ENCODE measurements around the gene SAMHD1. TPM values are rescaled to one million over a fixed set of nuclear protein-coding genes. Genes with fewer than 3 reads are reported as not detected.
"Not testable (repeated sequence)": the region's sequence is repeated elsewhere in the genome, so short reads cannot be mapped to it uniquely, and the experiment has no call there.

The SAMHD1 gene
- total and polyA plus RNA-seq, 2 donors (not counting 1 experiment from before 2014, with no cell fraction given) = 7.9 to 12.8 TPM

DNA sequence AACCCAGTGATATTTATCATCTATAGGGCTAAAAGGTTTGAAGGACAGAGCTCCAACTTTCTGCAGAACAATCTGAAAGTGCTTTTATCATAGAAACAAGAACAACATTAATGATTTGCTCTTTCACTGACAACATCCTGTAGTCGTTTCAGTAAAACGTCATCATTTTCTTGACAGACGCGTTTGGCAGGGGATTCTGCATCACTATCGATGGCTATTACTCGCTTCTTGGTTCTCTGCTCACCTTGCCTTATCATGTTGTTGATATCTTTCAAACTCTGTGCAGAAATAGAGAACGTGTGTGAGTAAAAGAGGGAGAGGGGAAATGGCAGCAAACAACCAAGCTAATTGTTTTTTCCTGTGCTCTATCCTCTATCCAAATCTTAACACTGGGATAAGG lies 47.1 kb upstream of the SAMHD1 start:
- Histone ChIP-seq H3K79me2 (ENCODE audit: control insufficient read depth, insufficient read depth, low read length) (peaks cover 2% of the 10 kb centered on the region), H3K4me1 (ENCODE audit: control insufficient read depth in 2 of 2, insufficient read depth in 2 of 2, low read length in 2 of 2) (no peaks in the 10 kb centered on the region), H3K4me2 (replicated peaks; ENCODE audit: low read depth, low read length, poor library complexity, severe bottlenecking) (no peak overlapping the region), H3K9me3 (ENCODE audit: control extremely low read depth in 1 of 3, control insufficient read depth in 2 of 3, insufficient read depth in 1 of 3, low read length in 2 of 3) (peaks cover 0 to under 1% (median 0%) of the 10 kb centered on the region in 3 donors), H3K9ac (ENCODE audit: low read length) (no peak overlapping the region), H3K4me3 (ENCODE audit: control extremely low read depth in 1 of 5, extremely low read depth in 1 of 5, insufficient read depth in 1 of 5, low read depth in 2 of 5, low read length in 4 of 5) (no peak overlapping the region), H3K27me3 (replicated peaks in 1 of 4; ENCODE audit: control extremely low read depth in 1 of 4, control insufficient read depth in 3 of 4, insufficient read depth in 4 of 4, low read length in 3 of 4) (no peaks in the 10 kb centered on the region), H4K20me1 (ENCODE audit: control insufficient read depth, insufficient read depth, low read length, poor library complexity, severe bottlenecking) (no peaks in the 10 kb centered on the region), H3K36me3 (replicated peaks in 1 of 2; ENCODE audit: control extremely low read depth in 1 of 2, control insufficient read depth in 1 of 2, extremely low read depth in 1 of 2, insufficient read depth in 2 of 2, low read length in 1 of 2) (peaks cover 4 to 13% of the 10 kb centered on the region in 2 experiments), H3K27ac (ENCODE audit: low read length in 2 of 2) (no peak overlapping the region), H2AFZ (ENCODE audit: insufficient read depth, low read depth, low read length, poor library complexity, severe bottlenecking) (no peak overlapping the region)
- WGBS (ENCODE audit: insufficient coverage) = 87% methylated on average over 6 of the region's 7 CpGs
- ATAC-seq (ENCODE audit: low read depth) = no peak
- ChIA-PET POLR2A (no interaction called here), CTCF (interaction anchor here (0.7 kb wide), 1 partner anchor 183 kb away, joined by 3 read pairs; no protein-coding TSS in a partner anchor)
- Mint-ChIP-seq H3K4me3 (no peak overlapping the region), H3K4me1 (peaks cover 4% of the 10 kb centered on the region), H3K9me3 (ENCODE audit: insufficient read depth) (no peaks in the 10 kb centered on the region), H3K27me3 (no peaks in the 10 kb centered on the region), H3K27ac (no peak overlapping the region)
- intact Hi-C loops (cut with micrococcal nuclease) = no loop called here
- TF ChIP-seq EZH2 (IDR thresholded peaks at IDR 0.05; ENCODE audit: borderline replicate concordance, insufficient read depth, low read depth, low read length, poor library complexity, severe bottlenecking) (no peak), CTCF (IDR thresholded peaks at IDR 0.05) (no peak)
- DNase-seq = no peak

DNA sequence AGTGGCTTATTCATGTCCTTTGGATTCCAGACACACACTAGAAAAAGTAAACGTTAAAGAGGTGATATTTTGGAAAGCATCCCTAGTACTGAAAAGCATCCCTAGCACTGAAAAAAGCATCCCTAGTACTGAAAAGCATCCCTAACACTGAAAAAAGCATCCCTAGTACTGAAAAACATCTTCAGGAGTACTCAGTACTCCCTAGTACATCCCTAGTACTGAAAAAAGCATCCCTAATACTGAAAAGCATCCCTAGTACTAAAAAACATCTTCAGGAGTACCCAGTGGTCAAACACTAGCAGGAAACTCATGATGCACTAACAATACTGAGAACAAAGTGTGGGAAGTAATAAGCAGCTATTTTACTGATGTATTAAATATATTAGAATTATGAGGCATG lies 45.6 kb upstream of the SAMHD1 start:
- Histone ChIP-seq H3K9ac (ENCODE audit: low read length) (no peak overlapping the region), H3K9me3 (ENCODE audit: control extremely low read depth in 1 of 3, control insufficient read depth in 2 of 3, insufficient read depth in 1 of 3, low read length in 2 of 3) (peaks cover 0 to 8% (median 7%) of the 10 kb centered on the region in 3 donors), H4K20me1 (ENCODE audit: control insufficient read depth, insufficient read depth, low read length, poor library complexity, severe bottlenecking) (no peaks in the 10 kb centered on the region), H3K4me2 (replicated peaks; ENCODE audit: low read depth, low read length, poor library complexity, severe bottlenecking) (no peak overlapping the region), H3K36me3 (replicated peaks in 1 of 2; ENCODE audit: control extremely low read depth in 1 of 2, control insufficient read depth in 1 of 2, extremely low read depth in 1 of 2, insufficient read depth in 2 of 2, low read length in 1 of 2) (peaks cover 2 to 4% of the 10 kb centered on the region in 2 experiments), H3K27ac (ENCODE audit: low read length in 2 of 2) (no peak overlapping the region), H3K4me1 (ENCODE audit: control insufficient read depth in 2 of 2, insufficient read depth in 2 of 2, low read length in 2 of 2) (no peaks in the 10 kb centered on the region), H3K27me3 (replicated peaks in 1 of 4; ENCODE audit: control extremely low read depth in 1 of 4, control insufficient read depth in 3 of 4, insufficient read depth in 4 of 4, low read length in 3 of 4) (no peaks in the 10 kb centered on the region), H3K79me2 (ENCODE audit: control insufficient read depth, insufficient read depth, low read length) (peaks cover 2% of the 10 kb centered on the region), H3K4me3 (ENCODE audit: control extremely low read depth in 1 of 5, extremely low read depth in 1 of 5, insufficient read depth in 1 of 5, low read depth in 2 of 5, low read length in 4 of 5) (no peak overlapping the region), H2AFZ (ENCODE audit: insufficient read depth, low read depth, low read length, poor library complexity, severe bottlenecking) (no peak overlapping the region)
- intact Hi-C loops (cut with micrococcal nuclease) = no loop called here
- TF ChIP-seq CTCF (IDR thresholded peaks at IDR 0.05) (no peak), EZH2 (IDR thresholded peaks at IDR 0.05; ENCODE audit: borderline replicate concordance, insufficient read depth, low read depth, low read length, poor library complexity, severe bottlenecking) (no peak)
- Mint-ChIP-seq H3K4me3 (no peak overlapping the region), H3K27me3 (no peaks in the 10 kb centered on the region), H3K4me1 (no peaks in the 10 kb centered on the region), H3K27ac (no peak overlapping the region), H3K9me3 (ENCODE audit: insufficient read depth) (peaks cover 2% of the 10 kb centered on the region)
- ATAC-seq (ENCODE audit: low read depth) (no peak), DNase-seq (no peak)
- POLR2A ChIA-PET = no interaction called here
- 100% methylated on average over 1 of the region's 1 CpG for WGBS (ENCODE audit: insufficient coverage)
- CTCF ChIA-PET = no interaction called here

- H4K20me1 ChIP-seq (ENCODE audit: control insufficient read depth, insufficient read depth, low read length, poor library complexity, severe bottlenecking); DNase-seq; H3K27me3 ChIP-seq (replicated peaks in 1 of 4; ENCODE audit: control extremely low read depth in 1 of 4, control insufficient read depth in 3 of 4, insufficient read depth in 4 of 4, low read length in 3 of 4); CTCF ChIA-PET; H3K4me2 ChIP-seq (replicated peaks; ENCODE audit: low read depth, low read length, poor library complexity, severe bottlenecking); H3K4me3 Mint-ChIP-seq; H3K79me2 ChIP-seq (ENCODE audit: control insufficient read depth, insufficient read depth, low read length); H3K9me3 Mint-ChIP-seq (ENCODE audit: insufficient read depth); H3K4me3 ChIP-seq (ENCODE audit: control extremely low read depth in 1 of 5, extremely low read depth in 1 of 5, insufficient read depth in 1 of 5, low read depth in 2 of 5, low read length in 4 of 5); H3K4me1 ChIP-seq (ENCODE audit: control insufficient read depth in 2 of 2, insufficient read depth in 2 of 2, low read length in 2 of 2); H2AFZ ChIP-seq (ENCODE audit: insufficient read depth, low read depth, low read length, poor library complexity, severe bottlenecking); H3K27ac Mint-ChIP-seq; H3K36me3 ChIP-seq (replicated peaks in 1 of 2; ENCODE audit: control extremely low read depth in 1 of 2, control insufficient read depth in 1 of 2, extremely low read depth in 1 of 2, insufficient read depth in 2 of 2, low read length in 1 of 2); H3K9ac ChIP-seq (ENCODE audit: low read length); H3K27ac ChIP-seq (ENCODE audit: low read length in 2 of 2); ATAC-seq (ENCODE audit: low read depth); H3K4me1 Mint-ChIP-seq; intact Hi-C loops (cut with micrococcal nuclease); H3K27me3 Mint-ChIP-seq; POLR2A ChIA-PET; H3K9me3 ChIP-seq (ENCODE audit: control extremely low read depth in 1 of 3, control insufficient read depth in 2 of 3, insufficient read depth in 1 of 3, low read length in 2 of 3): not testable (repeated sequence)
- 97% methylated on average over 4 of the region's 4 CpGs for WGBS (ENCODE audit: insufficient coverage)
These were observed 42.7 kb upstream of the SAMHD1 start for GRCh38 chr20:36994221-36994620.
